DOHH2 (cell line): ENCODE results near the gene HNRNPK.

ENCODE experiments used
- H3F3A ChIP-seq: fragments of 200-600 bp; sonication (generic), shearing (Covaris generic); 2 replicates; pipeline ENCODE4 v1.6.0; 2016; ENCODE audit warnings: antibody characterized with exemption, mild to moderate bottlenecking; ENCODE audit not compliant: control insufficient read depth, insufficient read depth
- H3K27ac ChIP-seq: fragments of 200-600 bp; sonication (generic); 2 replicates; pipeline ENCODE4 v1.5.1; 2014; ENCODE audit warnings: low read depth, mild to moderate bottlenecking, low read length, moderate library complexity
- H3K27me3 ChIP-seq: fragments of 200-600 bp; sonication (generic); 2 replicates; pipeline ENCODE4 v1.6.1; 2014; ENCODE audit warnings: mild to moderate bottlenecking, low read length, mixed read lengths; ENCODE audit not compliant: control insufficient read depth
- H3K36me3 ChIP-seq: fragments of 200-600 bp; sonication (generic); 2 replicates; pipeline ENCODE4 v1.6.1; 2014; ENCODE audit warnings: mild to moderate bottlenecking, low read length, moderate library complexity, mixed read lengths; ENCODE audit not compliant: control insufficient read depth
- H3K4me1 ChIP-seq: fragments of 200-600 bp; sonication (generic); 2 replicates; pipeline ENCODE4 v1.6.1; 2014; ENCODE audit warnings: mild to moderate bottlenecking, low read length, mixed read lengths; ENCODE audit not compliant: control insufficient read depth
- H3K4me2 ChIP-seq: fragments of 200-600 bp; sonication (generic); 2 replicates; pipeline ENCODE4 v1.6.0; 2014; ENCODE audit warnings: mild to moderate bottlenecking, low read length, moderate library complexity
- H3K4me3 ChIP-seq: fragments of 200-600 bp; sonication (generic); 2 replicates; pipeline ENCODE4 v1.5.1; 2014; ENCODE audit warnings: mild to moderate bottlenecking, low read length, mixed read lengths
- H3K79me2 ChIP-seq: fragments of 200-600 bp; sonication (generic); 2 replicates; pipeline ENCODE4 v1.6.1; 2014; ENCODE audit warnings: mild to moderate bottlenecking, low read length, mixed read lengths; ENCODE audit not compliant: control insufficient read depth
- H3K9me2 ChIP-seq: fragments of 200-600 bp; sonication (generic); replicated peaks from 2 replicates; pipeline ENCODE4 v1.6.1; 2014; ENCODE audit warnings: mild to moderate bottlenecking, low read length, mixed read lengths; ENCODE audit not compliant: control insufficient read depth
- H3K9me3 ChIP-seq: fragments of 200-600 bp; sonication (generic); 2 replicates; pipeline ENCODE4 v1.6.1; 2014; ENCODE audit warnings: antibody characterized with exemption, low read length, mixed read lengths; ENCODE audit not compliant: control insufficient read depth, insufficient read depth
- H4K20me1 ChIP-seq: fragments of 200-600 bp; sonication (generic); 2 replicates; pipeline ENCODE4 v1.6.0; 2014; ENCODE audit warnings: low read depth, mild to moderate bottlenecking, antibody characterized with exemption, low read length, moderate library complexity; ENCODE audit not compliant: control insufficient read depth, insufficient read depth
- EZH2phosphoT487 ChIP-seq: fragments of 200-600 bp; sonication (generic); IDR thresholded peaks from 2 replicates; pipeline ENCODE4 v1.6.1; 2017; ENCODE audit warnings: borderline replicate concordance, mild to moderate bottlenecking, antibody characterized with exemption, low read length, moderate library complexity, mixed read lengths
- TF ChIP-seq, protein P1 (sequence below): fragments of 200-600 bp; sonication (generic); IDR thresholded peaks from one replicate; pipeline ENCODE4 v1.5.1; 2014; ENCODE audit warnings: antibody characterized with exemption, mild to moderate bottlenecking, low read depth, low read length; ENCODE audit not compliant: poor library complexity, severe bottlenecking

Gene HNRNPK

DNA sequence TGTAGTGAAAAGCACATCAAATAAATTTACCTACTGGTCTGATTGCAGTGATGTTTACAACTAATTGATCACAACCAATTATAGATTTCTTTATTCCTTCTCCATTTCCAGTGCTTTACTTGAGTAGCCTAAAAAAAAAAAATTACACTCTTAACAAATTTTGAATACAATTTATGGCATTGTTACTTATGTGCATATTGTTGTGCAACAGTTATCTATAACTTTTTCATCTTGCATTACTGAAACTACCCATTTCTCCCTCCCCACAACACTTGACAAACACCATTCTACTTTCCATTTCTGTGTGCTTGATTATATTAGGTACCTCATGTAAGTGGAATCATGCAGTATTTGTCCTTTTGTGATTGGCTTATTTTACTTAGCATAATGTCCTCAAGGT, 12.9 kb upstream of the HNRNPK start:
- Histone ChIP-seq H3K4me2 (no peak overlapping the region), H4K20me1 (peaks cover 27% of the 10 kb centered on the region), H3K4me3 (no peak overlapping the region), H3K9me2 (no peaks in the 10 kb centered on the region), H3K36me3 (peaks cover 64% of the 10 kb centered on the region), H3K27ac (no peak overlapping the region), H3K79me2 (peaks cover 97% of the 10 kb centered on the region), H3K4me1 (peaks cover 8% of the 10 kb centered on the region), H3K27me3 (no peaks in the 10 kb centered on the region), H3K9me3 (no peaks in the 10 kb centered on the region), H3F3A (no peaks in the 10 kb centered on the region)
- no peak for TF ChIP-seq EZH2phosphoT487
- TF ChIP-seq, protein P1, sequence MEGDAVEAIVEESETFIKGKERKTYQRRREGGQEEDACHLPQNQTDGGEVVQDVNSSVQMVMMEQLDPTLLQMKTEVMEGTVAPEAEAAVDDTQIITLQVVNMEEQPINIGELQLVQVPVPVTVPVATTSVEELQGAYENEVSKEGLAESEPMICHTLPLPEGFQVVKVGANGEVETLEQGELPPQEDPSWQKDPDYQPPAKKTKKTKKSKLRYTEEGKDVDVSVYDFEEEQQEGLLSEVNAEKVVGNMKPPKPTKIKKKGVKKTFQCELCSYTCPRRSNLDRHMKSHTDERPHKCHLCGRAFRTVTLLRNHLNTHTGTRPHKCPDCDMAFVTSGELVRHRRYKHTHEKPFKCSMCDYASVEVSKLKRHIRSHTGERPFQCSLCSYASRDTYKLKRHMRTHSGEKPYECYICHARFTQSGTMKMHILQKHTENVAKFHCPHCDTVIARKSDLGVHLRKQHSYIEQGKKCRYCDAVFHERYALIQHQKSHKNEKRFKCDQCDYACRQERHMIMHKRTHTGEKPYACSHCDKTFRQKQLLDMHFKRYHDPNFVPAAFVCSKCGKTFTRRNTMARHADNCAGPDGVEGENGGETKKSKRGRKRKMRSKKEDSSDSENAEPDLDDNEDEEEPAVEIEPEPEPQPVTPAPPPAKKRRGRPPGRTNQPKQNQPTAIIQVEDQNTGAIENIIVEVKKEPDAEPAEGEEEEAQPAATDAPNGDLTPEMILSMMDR: no peak

DNA sequence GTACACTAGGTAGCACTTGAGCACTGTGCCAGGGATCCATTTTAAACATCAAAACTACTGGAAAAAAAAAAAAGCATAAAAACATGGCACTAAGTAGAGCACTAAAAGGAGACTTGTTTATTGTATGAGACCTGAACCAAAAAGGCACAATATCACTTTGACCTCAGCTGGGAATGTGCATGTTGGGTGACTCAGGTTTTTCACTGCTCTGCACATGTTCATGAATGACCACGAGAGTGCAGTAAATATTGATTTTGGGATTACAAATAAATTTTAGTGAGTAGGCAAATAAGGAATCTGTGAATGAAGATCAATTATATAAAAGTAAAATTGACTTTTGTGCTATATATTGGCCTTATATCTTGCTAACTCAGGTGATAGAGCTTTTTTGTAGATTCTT, 12.4 kb upstream of the HNRNPK start:
- Histone ChIP-seq H3K9me2 (no peaks in the 10 kb centered on the region), H3K4me1 (peaks cover 10% of the 10 kb centered on the region), H3K36me3 (peaks cover 65% of the 10 kb centered on the region), H3F3A (no peaks in the 10 kb centered on the region), H3K4me2 (no peak overlapping the region), H3K9me3 (no peaks in the 10 kb centered on the region), H3K4me3 (no peak overlapping the region), H3K27me3 (no peaks in the 10 kb centered on the region), H3K79me2 (peaks cover 97% of the 10 kb centered on the region), H4K20me1 (peaks cover 30% of the 10 kb centered on the region), H3K27ac (no peak overlapping the region)
- TF ChIP-seq, protein P1: no peak
- TF ChIP-seq EZH2phosphoT487: no peak

DNA sequence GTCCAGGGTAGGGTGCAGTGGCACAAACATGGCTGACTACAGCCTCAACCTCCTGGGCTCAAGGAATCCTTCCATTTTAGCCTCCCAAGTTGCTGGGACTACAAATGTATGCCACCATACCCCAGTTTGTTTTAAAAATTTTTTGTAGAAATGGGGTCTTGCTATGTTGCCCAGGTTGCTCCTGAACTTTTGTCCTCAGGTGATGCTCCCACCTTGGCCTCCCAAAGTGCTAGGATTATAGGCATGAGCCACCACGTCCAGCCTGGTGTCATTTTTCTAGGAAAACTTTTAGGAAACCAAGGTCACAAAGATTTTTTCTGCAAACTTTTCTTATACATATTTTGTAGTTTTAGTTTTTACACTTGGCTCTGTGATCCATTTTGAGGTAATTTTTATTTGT, 11.3 kb upstream of the HNRNPK start:
- Histone ChIP-seq H3K4me3 (no peak overlapping the region), H3K36me3 (peaks cover 70% of the 10 kb centered on the region), H3K4me2 (no peak overlapping the region), H3K9me2 (no peaks in the 10 kb centered on the region), H3K27ac (no peak overlapping the region), H3K9me3 (no peaks in the 10 kb centered on the region), H3K4me1 (peaks cover 21% of the 10 kb centered on the region), H3K27me3 (no peaks in the 10 kb centered on the region), H3K79me2 (peaks cover 97% of the 10 kb centered on the region), H3F3A (peaks cover 3% of the 10 kb centered on the region; the same call in 1 of the 2 replicates), H4K20me1 (peaks cover 36% of the 10 kb centered on the region)
- no peak for TF ChIP-seq EZH2phosphoT487
- TF ChIP-seq, protein P1: no peak
